ENCODE measurements around the gene SYNE2. TPM values are rescaled to one million over a fixed set of nuclear protein-coding genes. Genes with fewer than 3 reads are reported as not detected.
A peak's percentile ranks its signal among the peaks of the same experiment; 100 is the strongest.
"Not testable (repeated sequence)": the region's sequence is repeated elsewhere in the genome, so short reads cannot be mapped to it uniquely, and the experiment has no call there.

Gene SYNE2
- total RNA-seq, 2 donors from 2014 or later, result 104 to 390 TPM

- Histone ChIP-seq H3K27ac (no peak overlapping the region), H3K4me1 (replicated peaks) (no peaks in the 10 kb centered on the region), H3K36me3 (no peaks in the 10 kb centered on the region), H3K27me3 (replicated peaks; ENCODE audit: insufficient read depth) (no peaks in the 10 kb centered on the region), H3K4me3 (no peak overlapping the region), H3K9me3 (no peaks in the 10 kb centered on the region)
- TF ChIP-seq CTCF (IDR thresholded peaks at IDR 0.05) (no peak), POLR2A (IDR thresholded peaks at IDR 0.05) (no peak), POLR2AphosphoS5 (IDR thresholded peaks at IDR 0.05) (no peak)
- intact Hi-C loops (cut with DNase I), result no loop called here
- WGBS, result 58% methylated on average over 21 of the region's 21 CpGs
- DNase-seq (ENCODE audit: low spot score), result no peak
Measured at GRCh38 chr14:64209444-64210131, 356.8 kb downstream of the SYNE2 start.

- no peaks in the 10 kb centered on the region for H3K36me3 ChIP-seq
- no peak for DNase-seq (ENCODE audit: low spot score)
- no peak overlapping the region for H3K4me3 ChIP-seq
- no peak for TF ChIP-seq POLR2A (IDR thresholded peaks at IDR 0.05)
- TF ChIP-seq CTCF (IDR thresholded peaks at IDR 0.05), result no peak
- no peak for TF ChIP-seq POLR2AphosphoS5 (IDR thresholded peaks at IDR 0.05)
- intact Hi-C loops (cut with DNase I), result no loop called here
- no peaks in the 10 kb centered on the region for H3K4me1 ChIP-seq (replicated peaks)
- no peaks in the 10 kb centered on the region for H3K9me3 ChIP-seq
- H3K27me3 ChIP-seq (replicated peaks; ENCODE audit: insufficient read depth), result no peaks in the 10 kb centered on the region
- 65% methylated on average over 12 of the region's 12 CpGs for WGBS
- no peak overlapping the region for H3K27ac ChIP-seq
Measured at GRCh38 chr14:64210216-64210615, 357.4 kb downstream of the SYNE2 start.

- H3K27ac ChIP-seq; H3K27me3 ChIP-seq (replicated peaks; ENCODE audit: insufficient read depth); intact Hi-C loops (cut with DNase I); H3K9me3 ChIP-seq; H3K4me3 ChIP-seq; H3K4me1 ChIP-seq (replicated peaks); H3K36me3 ChIP-seq; DNase-seq (ENCODE audit: low spot score): not testable (repeated sequence)
- WGBS, result 90% methylated on average over 6 of the region's 6 CpGs
Measured at GRCh38 chr14:64210912-64211311, 358.1 kb downstream of the SYNE2 start.

GRCh38 chr14:64212666-64213065, 359.9 kb downstream of the SYNE2 start:
- H3K4me1 ChIP-seq (replicated peaks), result no peaks in the 10 kb centered on the region
- H3K27me3 ChIP-seq (replicated peaks; ENCODE audit: insufficient read depth), result no peaks in the 10 kb centered on the region
- 95% methylated on average over 8 of the region's 8 CpGs for WGBS
- intact Hi-C loops (cut with DNase I), result no loop called here
- H3K36me3 ChIP-seq, result no peaks in the 10 kb centered on the region
- no peak for DNase-seq (ENCODE audit: low spot score)
- no peak overlapping the region for H3K4me3 ChIP-seq
- H3K9me3 ChIP-seq, result no peaks in the 10 kb centered on the region
- no peak overlapping the region for H3K27ac ChIP-seq
- TF ChIP-seq CTCF (IDR thresholded peaks at IDR 0.05) (no peak), POLR2AphosphoS5 (IDR thresholded peaks at IDR 0.05) (no peak), POLR2A (IDR thresholded peaks at IDR 0.05) (no peak)

GRCh38 chr14:64213086-64213485, 360.3 kb downstream of the SYNE2 start:
- H3K9me3 ChIP-seq, result no peaks in the 10 kb centered on the region
- no peak for DNase-seq (ENCODE audit: low spot score)
- TF ChIP-seq CTCF (IDR thresholded peaks at IDR 0.05) (no peak), POLR2AphosphoS5 (IDR thresholded peaks at IDR 0.05) (no peak), POLR2A (IDR thresholded peaks at IDR 0.05) (no peak)
- intact Hi-C loops (cut with DNase I), result no loop called here
- H3K4me1 ChIP-seq (replicated peaks), result no peaks in the 10 kb centered on the region
- 71% methylated on average over 5 of the region's 5 CpGs for WGBS
- H3K27ac ChIP-seq, result peak overlapping the region in 1 of 2 donors; percentile 19
- no peak overlapping the region for H3K4me3 ChIP-seq
- no peaks in the 10 kb centered on the region for H3K27me3 ChIP-seq (replicated peaks; ENCODE audit: insufficient read depth)
- no peaks in the 10 kb centered on the region for H3K36me3 ChIP-seq

Measured in prostate gland (tissue), 2 donors.